ENCODE results near the gene GNAI2.

GNAI2 gene

DNA sequence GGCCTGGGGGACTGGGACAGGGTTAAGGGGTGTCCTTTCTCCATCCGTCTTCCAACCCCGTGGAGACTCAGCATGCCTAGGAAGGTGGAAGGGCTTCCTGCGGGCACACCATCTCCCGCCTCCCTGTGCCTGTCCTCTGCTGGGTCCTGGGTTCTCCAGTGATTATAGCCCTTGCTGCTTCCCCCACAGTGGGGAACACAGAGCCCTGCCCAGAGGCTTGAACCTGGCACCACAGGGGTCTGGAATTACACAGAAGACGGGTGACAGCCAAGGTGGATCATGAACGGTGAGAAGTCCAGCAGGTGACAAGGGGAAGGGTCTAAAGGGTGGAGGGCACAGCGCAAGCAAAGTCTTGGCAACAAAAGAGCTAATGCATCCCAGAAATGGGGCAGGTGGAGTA, 26.8 kb downstream of the GNAI2 start:
- no peak for TF ChIP-seq NFRKB (IDR thresholded peaks at IDR 0.05)
- TF ChIP-seq HDGF (IDR thresholded peaks at IDR 0.05; ENCODE audit: borderline replicate concordance): no peak
- no peak for TF ChIP-seq TARDBP (IDR thresholded peaks at IDR 0.05)
- TF ChIP-seq L3MBTL2 (conservative IDR thresholded peaks at IDR 0.05): no peak
- TF ChIP-seq FOXA1 (IDR thresholded peaks at IDR 0.05): no peak
- TF ChIP-seq BHLHE40 (IDR thresholded peaks at IDR 0.05; ENCODE audit: borderline replicate concordance): no peak
- TF ChIP-seq FOXM1 (IDR thresholded peaks at IDR 0.05; ENCODE audit: borderline replicate concordance): no peak
- TF ChIP-seq LEF1 (IDR thresholded peaks at IDR 0.05; ENCODE audit: borderline replicate concordance): no peak
- TF ChIP-seq ELF4 (IDR thresholded peaks at IDR 0.05): no peak
- no peak for TF ChIP-seq ZNF384 (IDR thresholded peaks at IDR 0.05)
- TF ChIP-seq SUZ12 (IDR thresholded peaks at IDR 0.05): no peak
- no peak for TF ChIP-seq PKNOX1 (IDR thresholded peaks at IDR 0.05)
- TF ChIP-seq ARNT (IDR thresholded peaks at IDR 0.05): no peak
- no peak for TF ChIP-seq FOXK2 (IDR thresholded peaks at IDR 0.05)
- TF ChIP-seq SP1 (IDR thresholded peaks at IDR 0.05): no peak
- TF ChIP-seq CTBP1 (IDR thresholded peaks at IDR 0.05; ENCODE audit: borderline replicate concordance): no peak
- no peak for DNase-seq (ENCODE audit: extremely low spot score)
- CTCF ChIA-PET: interaction anchor here (0.7 to 1.1 kb wide), 3 partner anchors 12 to 74 kb away, joined by 3 to 6 read pairs (median 4); no protein-coding TSS in a partner anchor
- POLR2A ChIA-PET: interaction anchor here (0.6 to 2.2 kb wide), 3 partner anchors 16 to 74 kb away, joined by 3 to 6 read pairs (median 4); no protein-coding TSS in a partner anchor

DNA sequence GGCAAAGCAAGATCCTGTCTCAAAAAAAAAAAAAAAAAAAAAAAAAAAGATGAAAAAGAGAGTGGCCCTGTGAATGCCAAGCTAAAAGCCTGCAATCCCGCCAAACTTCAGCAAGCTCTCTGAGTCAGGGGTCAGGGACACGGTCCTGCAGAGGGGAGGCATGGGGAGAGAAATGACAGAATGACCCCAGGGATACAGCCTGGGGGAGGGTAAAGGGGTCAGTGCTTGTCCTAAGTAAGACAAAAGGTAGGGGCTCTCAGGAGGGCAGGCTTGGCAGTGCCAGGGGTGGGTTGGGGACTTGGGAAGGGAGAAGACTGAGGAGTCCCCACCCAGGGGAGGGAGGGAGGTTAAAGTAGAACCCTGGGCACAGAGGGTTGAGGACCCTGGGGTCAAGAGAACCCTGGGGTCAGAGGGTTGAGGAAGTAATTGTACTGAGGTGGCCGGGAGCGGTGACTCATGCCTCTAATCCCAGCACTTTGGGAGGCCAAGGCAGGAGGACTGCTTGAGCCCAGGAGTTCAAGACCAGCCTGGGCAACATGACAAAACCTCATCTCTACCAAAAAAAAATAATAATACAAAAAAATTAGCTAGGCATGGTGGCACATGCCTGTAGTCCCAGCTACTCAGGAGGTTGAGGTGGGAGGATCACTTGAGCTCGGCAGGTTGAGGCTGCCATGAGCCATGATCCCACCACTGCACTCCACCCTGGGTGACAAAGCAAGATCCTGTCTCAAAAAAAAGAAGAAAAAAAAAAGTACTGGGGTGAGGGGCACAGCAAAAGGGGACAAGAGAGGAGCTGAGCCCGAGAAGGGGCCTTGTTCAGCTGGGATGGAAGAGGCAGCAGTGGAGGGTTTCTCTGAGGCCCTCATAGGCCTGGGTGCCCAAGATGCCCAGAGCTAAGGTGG, 27.7 kb downstream of the GNAI2 start:
- TF ChIP-seq FOXA1 (IDR thresholded peaks at IDR 0.05): no peak
- no peak for TF ChIP-seq ARNT (IDR thresholded peaks at IDR 0.05)
- no peak for TF ChIP-seq FOXK2 (IDR thresholded peaks at IDR 0.05)
- TF ChIP-seq PKNOX1 (IDR thresholded peaks at IDR 0.05): no peak
- TF ChIP-seq TARDBP (IDR thresholded peaks at IDR 0.05): no peak
- TF ChIP-seq BHLHE40 (IDR thresholded peaks at IDR 0.05; ENCODE audit: borderline replicate concordance): no peak
- TF ChIP-seq LEF1 (IDR thresholded peaks at IDR 0.05; ENCODE audit: borderline replicate concordance): no peak
- no peak for TF ChIP-seq SP1 (IDR thresholded peaks at IDR 0.05)
- no peak for TF ChIP-seq FOXM1 (IDR thresholded peaks at IDR 0.05; ENCODE audit: borderline replicate concordance)
- no peak for TF ChIP-seq ZNF384 (IDR thresholded peaks at IDR 0.05)
- no peak for TF ChIP-seq NFRKB (IDR thresholded peaks at IDR 0.05)
- TF ChIP-seq SUZ12 (IDR thresholded peaks at IDR 0.05): no peak
- no peak for TF ChIP-seq HDGF (IDR thresholded peaks at IDR 0.05; ENCODE audit: borderline replicate concordance)
- TF ChIP-seq ELF4 (IDR thresholded peaks at IDR 0.05): no peak
- DNase-seq (ENCODE audit: extremely low spot score): no peak
- ChIA-PET POLR2A (interaction anchor here (0.6 to 2.2 kb wide), 14 partner anchors 17 to 1417 kb away, joined by 3 to 8 read pairs (median 4); partner anchors contain the start of genes CYB561D2, MON1A, NPRL2 and TUSC2), CTCF (interaction anchor here (0.8 to 1.7 kb wide), 8 partner anchors 11 to 107 kb away, joined by 3 to 9 read pairs (median 4); no protein-coding TSS in a partner anchor)

GRCh38 chr3:50264383-50264963, 28.5 kb downstream of the GNAI2 start:
- ChIA-PET CTCF (interaction anchor here (0.6 to 1.7 kb wide), 8 partner anchors 10 to 281 kb away, joined by 3 to 9 read pairs (median 4); no protein-coding TSS in a partner anchor), POLR2A (interaction anchor here (0.6 to 2.2 kb wide), 13 partner anchors 18 to 1417 kb away, joined by 3 to 8 read pairs (median 4); partner anchors contain the start of genes CYB561D2, HYAL3, MON1A and NAA80)
- peak; percentile 54 for DNase-seq (ENCODE audit: extremely low spot score)

GRCh38 chr3:50264964-50265485, 29.0 kb downstream of the GNAI2 start:
- no peak for DNase-seq (ENCODE audit: extremely low spot score)
- CTCF ChIA-PET: interaction anchor here (0.6 to 1.7 kb wide), 8 partner anchors 10 to 280 kb away, joined by 3 to 9 read pairs (median 4); no protein-coding TSS in a partner anchor
- TF ChIP-seq ELF4 (IDR thresholded peaks at IDR 0.05): no peak
- TF ChIP-seq SUZ12 (IDR thresholded peaks at IDR 0.05): no peak
- TF ChIP-seq FOXM1 (IDR thresholded peaks at IDR 0.05; ENCODE audit: borderline replicate concordance): no peak
- TF ChIP-seq L3MBTL2 (conservative IDR thresholded peaks at IDR 0.05): no peak
- TF ChIP-seq NFRKB (IDR thresholded peaks at IDR 0.05): no peak
- TF ChIP-seq FOXA1 (IDR thresholded peaks at IDR 0.05): no peak
- TF ChIP-seq BHLHE40 (IDR thresholded peaks at IDR 0.05; ENCODE audit: borderline replicate concordance): no peak
- TF ChIP-seq PKNOX1 (IDR thresholded peaks at IDR 0.05): no peak
- TF ChIP-seq LEF1 (IDR thresholded peaks at IDR 0.05; ENCODE audit: borderline replicate concordance): no peak
- TF ChIP-seq CTBP1 (IDR thresholded peaks at IDR 0.05; ENCODE audit: borderline replicate concordance): no peak
- TF ChIP-seq TARDBP (IDR thresholded peaks at IDR 0.05): no peak
- TF ChIP-seq FOXK2 (IDR thresholded peaks at IDR 0.05): no peak
- TF ChIP-seq HDGF (IDR thresholded peaks at IDR 0.05; ENCODE audit: borderline replicate concordance): no peak
- no peak for TF ChIP-seq SP1 (IDR thresholded peaks at IDR 0.05)
- no peak for TF ChIP-seq ZNF384 (IDR thresholded peaks at IDR 0.05)
- TF ChIP-seq ARNT (IDR thresholded peaks at IDR 0.05): no peak

More at GRCh38 chr3:50264383-50264963, 28.5 kb downstream of the GNAI2 start:
- TF ChIP-seq HDGF (IDR thresholded peaks at IDR 0.05; ENCODE audit: borderline replicate concordance): 0 out of 2 replicates have a peak, but pooled peaks have one; percentile 19
- TF ChIP-seq ARNT (IDR thresholded peaks at IDR 0.05): no peak
- no peak for TF ChIP-seq FOXM1 (IDR thresholded peaks at IDR 0.05; ENCODE audit: borderline replicate concordance)
- TF ChIP-seq PKNOX1 (IDR thresholded peaks at IDR 0.05): no peak
- no peak for TF ChIP-seq CTBP1 (IDR thresholded peaks at IDR 0.05; ENCODE audit: borderline replicate concordance)
- no peak for TF ChIP-seq LEF1 (IDR thresholded peaks at IDR 0.05; ENCODE audit: borderline replicate concordance)

More at GRCh38 chr3:50264964-50265485, 29.0 kb downstream of the GNAI2 start:
- POLR2A ChIA-PET: interaction anchor here (0.6 to 1.9 kb wide), 9 partner anchors 19 to 335 kb away, joined by 3 to 8 read pairs (median 4); partner anchors contain the start of genes CYB561D2, HYAL3, IFRD2 and MON1A
